HepG2 (cell line): ENCODE measurements around the gene MX2. TPM values are rescaled to one million over a fixed set of nuclear protein-coding genes. Genes with fewer than 3 reads are reported as not detected.

ENCODE experiments used
- ATAC-seq: fragments of 200-7000 bp; cut with Tn5 transposase; 3 replicates; pipeline ENCODE4 v1.9.1; 2020; ENCODE audit warnings: mild to moderate bottlenecking, moderate library complexity
- BruUV-seq: library from RNA; stranded (reverse); fragments of 400-500 nt; replicated peaks from 2 replicates; lab custom pipeline; 2021; lab: Mats Ljungman, UMichigan
- CTCF ChIA-PET: fragments of 300-600 bp; formaldehyde crosslinking; extraction: SDS; loops from one replicate; lab custom pipeline; 2021; ENCODE audit warnings: low total read pairs, inconsistent platforms, low intra/inter-chr PET ratio; lab: Yijun Ruan, JAX
- POLR2A ChIA-PET: fragments of 350-600 bp; sonication (Branson Sonifier 250); formaldehyde crosslinking; loops from one replicate; lab custom pipeline; 2020; ENCODE audit warnings: antibody characterized with exemption, inconsistent platforms; lab: Yijun Ruan, JAX
- DNase-seq: peaks from one replicate; pipeline ENCODE4 v3.0.0-alpha.2; 2015; ENCODE audit warnings: low spot score
- FAIRE-seq: peaks from 3 replicates; lab custom pipeline; 2011; peaks lifted over from hg19 to GRCh38; lab: Jason Lieb, UNC
- H2AFZ ChIP-seq: one replicate; pipeline ENCODE4 v1.6.1; 2011; ENCODE audit warnings: low read length, inconsistent platforms
- H3K27ac ChIP-seq: fragments of 300-600 bp; 3 replicates; pipeline ENCODE4 v1.8.0; 2011; ENCODE audit warnings: mixed run types, mild to moderate bottlenecking, mixed read lengths, low read length, inconsistent platforms; ENCODE audit not compliant: insufficient read depth; ENCODE audit errors: extremely low read length
- H3K27me3 ChIP-seq, 2 experiments: fragments of 200-600 bp in 1 of 2; 2 replicates in 1 of 2; 3 replicates in 1 of 2; pipeline versions ENCODE4 v1.6.0 to v1.8.0; 2011; ENCODE audit warnings: low read length in 2 of 2, mild to moderate bottlenecking in 2 of 2, moderate library complexity in 2 of 2, inconsistent platforms in 1 of 2; ENCODE audit not compliant: insufficient read depth in 2 of 2, control insufficient read depth in 1 of 2
- H3K36me3 ChIP-seq, 2 experiments: fragments of 200-600 bp in 1 of 2; replicated peaks in 1 of 2; 2 replicates in 1 of 2; 3 replicates in 1 of 2; pipeline versions ENCODE4 v1.5.1 to v1.8.0; 2011; ENCODE audit warnings: low read length in 2 of 2, inconsistent platforms in 1 of 2; ENCODE audit not compliant: insufficient read depth in 2 of 2, control insufficient read depth in 1 of 2
- H3K4me1 ChIP-seq: 2 replicates; pipeline ENCODE4 v1.5.1; 2012; ENCODE audit warnings: low read length, inconsistent platforms; ENCODE audit not compliant: insufficient read depth
- H3K4me2 ChIP-seq: 2 replicates; pipeline ENCODE4 v1.6.0; 2011; ENCODE audit warnings: low read depth, low read length, inconsistent platforms
- H3K4me3 ChIP-seq, 3 experiments: fragments of 200-600 bp in 1 of 3; sonication (generic), shearing (Covaris generic) in 1 of 3; replicated peaks in 1 of 3; 2 replicates each; pipeline ENCODE4 v1.5.1; 2011 to 2016; ENCODE audit warnings: low read length in 3 of 3, inconsistent platforms in 2 of 3, low read depth in 2 of 3, mild to moderate bottlenecking in 2 of 3, control low read depth in 1 of 3, mixed read lengths in 1 of 3; ENCODE audit not compliant: insufficient read depth in 1 of 3
- H3K79me2 ChIP-seq: one replicate; pipeline ENCODE4 v1.6.1; 2011; ENCODE audit warnings: low read length, inconsistent platforms; ENCODE audit not compliant: insufficient read depth
- H3K9ac ChIP-seq: 2 replicates; pipeline ENCODE4 v1.6.0; 2011; ENCODE audit warnings: mild to moderate bottlenecking, low read depth, low read length, inconsistent platforms; ENCODE audit not compliant: insufficient read depth
- H3K9me3 ChIP-seq: 2 replicates; pipeline ENCODE4 v1.5.1; 2012; ENCODE audit warnings: mild to moderate bottlenecking, low read length
- H4K20me1 ChIP-seq: 2 replicates; pipeline ENCODE4 v1.6.0; 2011; ENCODE audit warnings: inconsistent platforms, mild to moderate bottlenecking, low read length, moderate library complexity; ENCODE audit not compliant: insufficient read depth
- CHCHD3 ChIP-seq: sonication (generic); formaldehyde crosslinking; IDR thresholded peaks from 2 replicates; pipeline ENCODE4 v1.8.0; 2022; ENCODE audit warnings: mild to moderate bottlenecking, missing genetic modification reagents, moderate library complexity
- DMAP1 ChIP-seq: IDR thresholded peaks from 2 replicates; pipeline ENCODE4 v1.6.1; 2016
- DNMT3B ChIP-seq: conservative IDR thresholded peaks from 2 replicates; pipeline ENCODE4 v1.6.1; 2016; ENCODE audit warnings: missing biosample characterization, control low read depth
- ESRRA ChIP-seq: sonication (generic); formaldehyde crosslinking; IDR thresholded peaks from 2 replicates; pipeline ENCODE4 v1.5.1; 2020; ENCODE audit warnings: mild to moderate bottlenecking, low read depth, missing genetic modification reagents
- GFI1 ChIP-seq: sonication (generic); formaldehyde crosslinking; IDR thresholded peaks from 2 replicates; pipeline ENCODE4 v1.5.0; 2020; ENCODE audit warnings: missing genetic modification reagents, mild to moderate bottlenecking, borderline replicate concordance
- GLI4 ChIP-seq: sonication (generic); formaldehyde crosslinking; IDR thresholded peaks from 2 replicates; pipeline ENCODE4 v1.5.1; 2020; ENCODE audit warnings: missing genetic modification reagents, mild to moderate bottlenecking, moderate library complexity, borderline replicate concordance
- HMG20A ChIP-seq: IDR thresholded peaks from 2 replicates; pipeline ENCODE4 v1.6.1; 2016; ENCODE audit warnings: borderline replicate concordance
- HNRNPK ChIP-seq: fragments of 200-400 bp; formaldehyde crosslinking; IDR thresholded peaks from 2 replicates; pipeline ENCODE4 v1.6.1; 2018; ENCODE audit warnings: low read length, low read depth, moderate library complexity, mild to moderate bottlenecking; ENCODE audit not compliant: poor library complexity, severe bottlenecking
- NFRKB ChIP-seq: fragments of 450-650 bp; IDR thresholded peaks from 2 replicates; pipeline ENCODE4 v1.6.1; 2017
- NONO ChIP-seq, 2 experiments: fragments of 450-650 bp in 1 of 2; sonication (generic) in 1 of 2; formaldehyde crosslinking in 1 of 2; IDR thresholded peaks in 1 of 2; conservative IDR thresholded peaks in 1 of 2; 2 replicates each; pipeline versions ENCODE4 v1.6.1 to v1.8.0; 2017 to 2022; ENCODE audit warnings: mild to moderate bottlenecking in 1 of 2, missing genetic modification reagents in 1 of 2, moderate library complexity in 1 of 2
- POGK ChIP-seq: sonication (generic); formaldehyde crosslinking; conservative IDR thresholded peaks from 2 replicates; pipeline ENCODE4 v1.8.0; 2022; ENCODE audit warnings: mild to moderate bottlenecking, moderate library complexity, missing genetic modification reagents
- RBAK ChIP-seq: sonication (generic); formaldehyde crosslinking; IDR thresholded peaks from 2 replicates; pipeline ENCODE4 v1.5.1; 2020; ENCODE audit warnings: mild to moderate bottlenecking, missing genetic modification reagents
- SRF ChIP-seq: IDR thresholded peaks from 2 replicates; pipeline ENCODE4 v1.6.1; 2011; ENCODE audit warnings: mild to moderate bottlenecking, low read depth, low read length, moderate library complexity
- TAF15 ChIP-seq: fragments of 200-400 bp; formaldehyde crosslinking; IDR thresholded peaks from one replicate; pipeline ENCODE4 v1.6.1; 2018; ENCODE audit warnings: mild to moderate bottlenecking, low read depth, low read length; ENCODE audit not compliant: poor library complexity, severe bottlenecking
- ZNF160 ChIP-seq: sonication (generic); formaldehyde crosslinking; IDR thresholded peaks from 2 replicates; pipeline ENCODE4 v1.8.0; 2022; ENCODE audit warnings: mild to moderate bottlenecking, inconsistent platforms, missing genetic modification reagents
- ZNF652 ChIP-seq: IDR thresholded peaks from 2 replicates; pipeline ENCODE4 v1.6.1; 2016; ENCODE audit warnings: low read depth, borderline replicate concordance
- ZNF713 ChIP-seq: sonication (generic); formaldehyde crosslinking; IDR thresholded peaks from 2 replicates; pipeline ENCODE4 v1.4.0; 2020; ENCODE audit warnings: mild to moderate bottlenecking, missing genetic modification reagents
- ZNF788 ChIP-seq: sonication (generic); formaldehyde crosslinking; IDR thresholded peaks from 2 replicates; pipeline ENCODE4 v1.5.0; 2020; ENCODE audit warnings: mild to moderate bottlenecking, missing genetic modification reagents, borderline replicate concordance
- ZNF879 ChIP-seq: sonication (generic); formaldehyde crosslinking; IDR thresholded peaks from 2 replicates; pipeline ENCODE4 v1.8.1; 2023; ENCODE audit warnings: missing genetic modification reagents
- ZSCAN31 ChIP-seq: sonication (generic); formaldehyde crosslinking; IDR thresholded peaks from 2 replicates; pipeline ENCODE4 v1.5.0; 2020; ENCODE audit warnings: low read depth, mild to moderate bottlenecking, missing genetic modification reagents
- WGBS: methylation state at CpG from one replicate; pipeline ENCODE4 v1.1.6; 2017; ENCODE audit warnings: low lambda C conversion rate; 5-methylcytosine and 5-hydroxymethylcytosine counted together
- in situ Hi-C: cut with HindIII; loops from 2 replicates; pipeline ENCODE4 v1.10.0; 2017; ENCODE audit warnings: low pct_unique_long_range_greater_than_20kb; ENCODE audit not compliant: extremely low pct_ligation_motif_present
- intact Hi-C: fragments of 100-400 bp; cut with micrococcal nuclease; formaldehyde crosslinking; loops from one replicate; pipeline ENCODE4 v1.10.0; 2022; ENCODE audit not compliant: unreplicated experiment
- polyA plus RNA-seq, 8 experiments: library from polyadenylated mRNA; depleted of rRNA in 3 of 8; stranded (reverse) in 7 of 8; unstranded in 1 of 8; fragments of >200 nt; fragmentation: Illumina TruSeq in 4 of 8; extraction: Trizol in 4 of 8; gene quantifications; 2 replicates each; pipeline versions ENCODE4 v1.2.1 to v1.2.3, GENCODE V29; 2011 to 2016; ENCODE audit warnings: low read depth in 4 of 8, missing spikeins in 1 of 8, mixed read lengths in 1 of 8; ENCODE audit not compliant: insufficient read depth in 1 of 8
- total RNA-seq, 5 experiments: library from RNA; depleted of rRNA; stranded (reverse); fragments of >200 nt; fragmentation: Illumina TruSeq; extraction: Trizol; gene quantifications; 2 replicates each; pipeline ENCODE4 v1.2.3, GENCODE V29; 2016; ENCODE audit warnings: low read depth in 1 of 5

MX2 gene
- total and polyA plus RNA-seq, 2 of the 13 experiments (the other 11 are each of a cell fraction or from before 2014, with no cell fraction given), result 24.0 to 35.7 TPM

GRCh38 chr21:41387042-41387819 lies 25.4 kb downstream of the MX2 start:
- no peak for FAIRE-seq
- CTCF ChIA-PET, result no interaction called here
- BruUV-seq, result no TSS peak

More at GRCh38 chr21:41387042-41387819, 25.4 kb downstream of the MX2 start:
- Histone ChIP-seq H2AFZ (no peak overlapping the region), H3K79me2 (no peaks in the 10 kb centered on the region), H3K9ac (no peak overlapping the region), H3K4me3 (no peak overlapping the region), H3K27ac (no peak overlapping the region), H3K4me1 (no peaks in the 10 kb centered on the region), H3K4me2 (no peak overlapping the region), H3K27me3 (no peaks in the 10 kb centered on the region), H3K9me3 (no peaks in the 10 kb centered on the region), H4K20me1 (no peaks in the 10 kb centered on the region), H3K36me3 (peaks cover 4 to 5% of the 10 kb centered on the region in 2 experiments; a peak in 2 of 5 replicates)
- no peak for DNase-seq
- TF ChIP-seq DNMT3B (CRISPR knock-in tag), result no peak
- TF ChIP-seq HNRNPK, result no peak
- TF ChIP-seq ZNF652 (CRISPR knock-in tag), result no peak
- TF ChIP-seq ESRRA (CRISPR knock-in tag), result no peak
- TF ChIP-seq RBAK, result no peak
- no peak for TF ChIP-seq ZNF788 (CRISPR knock-in tag)
- no peak for TF ChIP-seq DMAP1 (CRISPR knock-in tag)
- TF ChIP-seq GFI1, result no peak
- TF ChIP-seq NFRKB, result no peak
- no peak for TF ChIP-seq ZNF713
- no peak for TF ChIP-seq ZNF160
- TF ChIP-seq GLI4, result no peak
- no peak for TF ChIP-seq NONO (IDR thresholded peaks at IDR 0.05)
- TF ChIP-seq NONO (CRISPR knock-in tag; conservative IDR thresholded peaks at IDR 0.05), result no peak
- no peak for TF ChIP-seq HMG20A (CRISPR knock-in tag)
- no peak for TF ChIP-seq POGK (CRISPR knock-in tag)
- TF ChIP-seq ZNF879, result no peak
- TF ChIP-seq TAF15, result no peak
- no peak for TF ChIP-seq ZSCAN31 (CRISPR knock-in tag)
- no peak for TF ChIP-seq CHCHD3 (CRISPR knock-in tag)
- no peak for TF ChIP-seq SRF
- no peak for ATAC-seq
- in situ Hi-C loops (no loop called here), intact Hi-C loops (no loop called here)
- POLR2A ChIA-PET, result no interaction called here
- WGBS, result 93% methylated on average over 14 of the region's 14 CpGs
